Esophagus muscularis mucosa (tissue), 3 donors: ENCODE measurements around the gene ITGB3BP.

Experiments
- CTCF ChIP-seq, 3 experiments: fragments of 200-600 bp in 2 of 3; fragments of 450-650 bp in 1 of 3; sonication (generic) in 2 of 3; IDR thresholded peaks; one replicate each; pipeline ENCODE4 v1.5.1; 2017 to 2019; ENCODE audit warnings: antibody characterized with exemption in 3 of 3, mild to moderate bottlenecking in 2 of 3, moderate library complexity in 1 of 3
- POLR2AphosphoS5 ChIP-seq, 2 donors: sonication (generic); formaldehyde crosslinking; IDR thresholded peaks; one replicate each; pipeline ENCODE4 v1.6.1; 2017; ENCODE audit warnings: antibody characterized with exemption in 2 of 2

- TF ChIP-seq CTCF (IDR thresholded peaks at IDR 0.05): no peak
- TF ChIP-seq POLR2AphosphoS5 (IDR thresholded peaks at IDR 0.05): no peak
Observed at GRCh38 chr1:63559357-63559756, 36.3 kb upstream of the ITGB3BP start.
